Neuronal stem cell (in vitro differentiated cells): ENCODE results near the gene RYR1.
A peak's percentile ranks its signal among the peaks of the same experiment; 100 is the strongest.

ENCODE experiments used
- DNase-seq: peaks from one replicate; pipeline ENCODE4 v3.0.0-alpha.2; 2013; ENCODE audit warnings: low spot score
- H2AFZ ChIP-seq: one replicate; pipeline ENCODE4 v1.6.1; 2013; ENCODE audit warnings: mild to moderate bottlenecking, low read length, inconsistent platforms
- H2AK5ac ChIP-seq: 2 replicates; pipeline ENCODE4 v1.6.1; 2013; ENCODE audit warnings: low read depth, mild to moderate bottlenecking, inconsistent platforms, low read length, moderate library complexity, mixed read lengths
- H2BK120ac ChIP-seq: 2 replicates; pipeline ENCODE4 v1.6.1; 2013; ENCODE audit warnings: low read depth, mild to moderate bottlenecking, inconsistent platforms, low read length, moderate library complexity, mixed read lengths
- H2BK12ac ChIP-seq: one replicate; pipeline ENCODE4 v1.6.1; 2013; ENCODE audit warnings: low read length, inconsistent platforms
- H2BK15ac ChIP-seq: 2 replicates; pipeline ENCODE4 v1.6.1; 2013; ENCODE audit warnings: mild to moderate bottlenecking, low read length, inconsistent platforms, mixed read lengths
- H2BK5ac ChIP-seq: one replicate; pipeline ENCODE4 v1.6.1; 2013; ENCODE audit warnings: inconsistent platforms, mild to moderate bottlenecking, low read length, moderate library complexity
- H3K14ac ChIP-seq: one replicate; pipeline ENCODE4 v1.6.1; 2013; ENCODE audit warnings: low read length, inconsistent platforms
- H3K18ac ChIP-seq: 2 replicates; pipeline ENCODE4 v1.6.1; 2013; ENCODE audit warnings: low read length, inconsistent platforms
- H3K23ac ChIP-seq: 2 replicates; pipeline ENCODE4 v1.6.1; 2013; ENCODE audit warnings: low read depth, mild to moderate bottlenecking, mixed read lengths, low read length, inconsistent platforms; ENCODE audit not compliant: poor library complexity
- H3K27ac ChIP-seq: replicated peaks from 3 replicates; pipeline ENCODE4 v1.5.1; 2013; ENCODE audit warnings: low read length, inconsistent platforms
- H3K27me3 ChIP-seq, 3 experiments: 2 replicates each; pipeline ENCODE4 v1.6.1; 2013; ENCODE audit warnings: low read length in 3 of 3, mild to moderate bottlenecking in 2 of 3, inconsistent platforms in 1 of 3, low read depth in 1 of 3, mixed read lengths in 1 of 3, moderate library complexity in 1 of 3; ENCODE audit not compliant: control insufficient read depth in 3 of 3, insufficient read depth in 3 of 3
- H3K36me3 ChIP-seq, 2 donors: replicated peaks in 1 of 2; 2 replicates each; pipeline ENCODE4 v1.6.1; 2013; ENCODE audit warnings: low read length in 2 of 2; ENCODE audit not compliant: control insufficient read depth in 2 of 2, insufficient read depth in 2 of 2
- H3K4ac ChIP-seq: 2 replicates; pipeline ENCODE4 v1.6.1; 2013; ENCODE audit warnings: inconsistent platforms, mild to moderate bottlenecking, low read length, moderate library complexity
- H3K4me1 ChIP-seq, 2 donors: 1 replicate in 1 of 2; 2 replicates in 1 of 2; pipeline ENCODE4 v1.6.1; 2013; ENCODE audit warnings: low read length in 2 of 2, low read depth in 1 of 2; ENCODE audit not compliant: control insufficient read depth in 2 of 2, insufficient read depth in 1 of 2
- H3K4me2 ChIP-seq: one replicate; pipeline ENCODE4 v1.6.1; 2013; ENCODE audit warnings: mild to moderate bottlenecking, low read length, inconsistent platforms; ENCODE audit not compliant: insufficient read depth, poor library complexity, severe bottlenecking
- H3K4me3 ChIP-seq, 2 donors: 2 replicates each; pipeline ENCODE4 v1.5.1; 2013; ENCODE audit warnings: low read length in 2 of 2, mild to moderate bottlenecking in 2 of 2, inconsistent platforms in 1 of 2, moderate library complexity in 1 of 2
- H3K79me1 ChIP-seq: one replicate; pipeline ENCODE4 v1.6.1; 2013; ENCODE audit warnings: low read depth, mild to moderate bottlenecking, inconsistent platforms, low read length, moderate library complexity
- H3K9ac ChIP-seq: one replicate; pipeline ENCODE4 v1.6.1; 2013; ENCODE audit warnings: mild to moderate bottlenecking, low read depth, low read length, inconsistent platforms; ENCODE audit not compliant: poor library complexity
- H3K9me3 ChIP-seq, 2 donors: replicated peaks in 1 of 2; 2 replicates each; pipeline versions ENCODE3 to v1.6.1; 2013; ENCODE audit warnings: low read length in 2 of 2, mild to moderate bottlenecking in 2 of 2, inconsistent platforms in 1 of 2, low read depth in 1 of 2, mixed read lengths in 1 of 2, moderate library complexity in 1 of 2; ENCODE audit not compliant: control insufficient read depth in 2 of 2, insufficient read depth in 1 of 2
- H4K8ac ChIP-seq: one replicate; pipeline ENCODE4 v1.6.1; 2013; ENCODE audit warnings: low read depth, mild to moderate bottlenecking, inconsistent platforms, low read length, moderate library complexity
- H4K91ac ChIP-seq: one replicate; pipeline ENCODE4 v1.6.1; 2013; ENCODE audit warnings: low read length, low read depth, mild to moderate bottlenecking, inconsistent platforms; ENCODE audit not compliant: poor library complexity
- WGBS, 2 donors: extraction: QIAGEN DNeasy Blood & Tissue Kit; methylation state at CpG; one replicate each; pipeline ENCODE4 v1.1.7; 2013; ENCODE audit warnings: missing lambda C conversion rate in 2 of 2, mixed read lengths in 1 of 2; ENCODE audit not compliant: insufficient read length in 2 of 2, insufficient replicate concordance in 1 of 2; ENCODE audit errors: extremely low coverage in 2 of 2; 5-methylcytosine and 5-hydroxymethylcytosine counted together

RYR1 gene

DNA sequence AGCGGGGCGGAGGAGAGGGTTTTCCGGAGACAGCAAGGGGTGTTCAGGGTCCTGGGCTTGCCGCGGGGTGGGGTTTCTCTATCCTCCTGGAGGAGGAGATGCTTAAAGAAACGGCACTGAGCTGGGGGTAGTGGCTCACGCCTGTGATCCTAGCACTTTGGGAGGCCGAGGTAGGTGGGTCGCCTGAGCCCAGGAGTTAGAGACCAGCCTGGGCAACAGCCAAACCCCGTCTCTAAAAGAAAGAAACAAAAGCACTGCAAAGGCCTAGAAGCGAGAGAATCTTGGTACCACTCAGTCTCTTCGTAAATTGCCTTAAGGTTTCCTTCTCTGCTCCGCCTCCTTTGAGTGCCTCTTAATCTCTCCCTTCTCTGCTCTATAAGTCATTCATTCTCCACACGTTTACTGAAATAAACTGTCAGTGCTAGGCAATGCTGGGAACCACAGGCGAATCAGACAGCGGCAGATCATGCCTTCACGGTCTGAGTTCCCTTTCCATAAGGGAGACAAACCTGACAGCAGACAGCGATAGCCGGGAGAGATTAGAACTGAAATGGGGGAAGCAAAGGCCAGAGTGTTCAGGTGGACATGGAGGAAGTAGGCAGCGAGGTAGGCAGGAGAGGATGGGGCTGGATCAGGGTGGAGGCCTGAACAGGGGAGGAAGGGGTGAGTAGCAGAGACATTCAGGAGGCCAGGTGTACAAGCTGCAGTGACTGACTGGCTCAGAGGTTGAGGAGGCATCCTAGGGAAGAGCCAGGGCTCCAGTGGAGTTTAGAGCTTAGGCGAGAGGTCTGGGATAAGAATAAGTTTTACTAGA, 186.1 kb downstream of the RYR1 start:
- Histone ChIP-seq H3K36me3 (peaks cover 23 to 39% of the 10 kb centered on the region in 2 donors), H2BK5ac (no peak overlapping the region), H2BK120ac (no peak overlapping the region), H2BK12ac (no peak overlapping the region), H3K4me3 (peak overlapping the region; percentile 85 to 91), H3K14ac (peak overlapping the region; percentile 5), H3K18ac (peak overlapping the region; percentile 69), H3K27me3 (no peaks in the 10 kb centered on the region), H3K4me1 (peaks cover 9 to 10% of the 10 kb centered on the region in 2 donors), H4K8ac (no peak overlapping the region), H2AFZ (peak overlapping the region; percentile 81), H4K91ac (no peak overlapping the region), H3K4ac (no peak overlapping the region), H3K9ac (peak overlapping the region; percentile 99), H2AK5ac (peak overlapping the region; percentile 90), H3K9me3 (peaks cover 0 to 1% of the 10 kb centered on the region in 2 donors), H3K27ac (peak overlapping the region; percentile 10), H3K4me2 (peak overlapping the region; percentile 82), H3K23ac (peak overlapping the region; percentile 99), H3K79me1 (peaks cover 8% of the 10 kb centered on the region), H2BK15ac (no peak overlapping the region)
- no CpG with 5 or more reads among the region's 21 CpGs for WGBS, 2 donors
- no peak for DNase-seq

DNA sequence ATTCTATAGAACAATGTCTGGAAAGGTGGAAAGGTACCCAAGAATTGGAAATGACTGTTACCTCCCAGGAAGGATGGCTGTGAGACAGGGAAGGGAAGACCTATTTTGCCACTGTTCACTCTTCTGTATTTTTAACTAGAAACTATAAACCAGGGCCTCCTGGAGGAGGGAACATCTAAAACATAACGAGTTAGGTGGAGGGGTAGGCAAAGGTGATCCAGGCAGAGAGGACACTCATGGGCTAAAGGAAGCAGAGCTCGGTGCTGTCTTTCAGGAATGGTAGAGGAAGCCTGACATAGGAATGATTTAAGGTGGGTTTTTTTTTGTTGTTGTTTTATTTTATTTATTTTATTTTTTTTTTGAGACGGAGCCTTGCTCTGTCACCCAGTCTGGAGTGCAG, 191.3 kb downstream of the RYR1 start:
- H4K91ac ChIP-seq, result no peak overlapping the region
- H3K4me2 ChIP-seq, result no peak overlapping the region
- DNase-seq, result no peak
- H4K8ac ChIP-seq, result no peak overlapping the region
- H3K4me3 ChIP-seq, result no peak overlapping the region
- no peak overlapping the region for H3K9ac ChIP-seq
- peaks cover 42 to 89% of the 10 kb centered on the region in 2 donors for H3K36me3 ChIP-seq
- H2BK5ac ChIP-seq, result no peak overlapping the region
- H3K4ac ChIP-seq, result no peak overlapping the region
- H3K27me3 ChIP-seq, result no peaks in the 10 kb centered on the region
- 100% methylated on average over 1 of the region's 3 CpGs; no CpG with 5 or more reads in 1 of the 2 donors for WGBS, 2 donors
- no peak overlapping the region for H2BK12ac ChIP-seq
- no peak overlapping the region for H3K18ac ChIP-seq
- H3K27ac ChIP-seq, result no peak overlapping the region
- H3K9me3 ChIP-seq, result peaks cover 0 to 1% of the 10 kb centered on the region in 2 donors
- no peak overlapping the region for H2BK15ac ChIP-seq
- no peak overlapping the region for H2BK120ac ChIP-seq
- no peak overlapping the region for H3K23ac ChIP-seq
- peaks cover 1% of the 10 kb centered on the region for H3K79me1 ChIP-seq
- H3K4me1 ChIP-seq, result peaks cover under 1 to 1% of the 10 kb centered on the region in 2 donors
- no peak overlapping the region for H2AK5ac ChIP-seq
- no peak overlapping the region for H2AFZ ChIP-seq
- no peak overlapping the region for H3K14ac ChIP-seq

DNA sequence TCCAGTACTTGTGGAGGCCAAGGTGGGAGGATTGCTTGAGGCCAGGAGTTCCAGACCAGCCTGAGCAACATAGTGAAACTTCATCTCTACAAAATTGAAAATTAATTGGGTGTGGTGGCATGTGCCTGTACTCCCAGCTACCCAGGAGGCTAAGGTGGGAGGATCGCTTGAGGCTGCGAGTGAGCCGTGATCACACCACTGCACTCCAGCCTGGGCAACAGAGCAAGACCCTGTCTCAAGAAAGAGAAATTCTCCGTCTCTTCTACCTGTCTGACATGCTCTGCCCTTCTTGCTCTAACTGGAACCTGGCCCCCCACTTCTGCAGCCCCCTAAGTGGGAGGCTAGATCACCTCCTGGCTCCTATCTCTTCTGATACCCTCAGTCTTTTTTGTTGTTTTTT, 192.9 kb downstream of the RYR1 start:
- no peaks in the 10 kb centered on the region for H3K4me1 ChIP-seq
- H3K14ac ChIP-seq, result no peak overlapping the region
- no peak overlapping the region for H3K4me3 ChIP-seq
- H3K23ac ChIP-seq, result no peak overlapping the region
- no peak overlapping the region for H4K91ac ChIP-seq
- no CpG with 5 or more reads among the region's 4 CpGs for WGBS, 2 donors
- H3K79me1 ChIP-seq, result no peaks in the 10 kb centered on the region
- no peak overlapping the region for H2BK15ac ChIP-seq
- no peaks in the 10 kb centered on the region for H3K27me3 ChIP-seq
- H2AFZ ChIP-seq, result no peak overlapping the region
- no peak overlapping the region for H2BK12ac ChIP-seq
- no peak overlapping the region for H3K9ac ChIP-seq
- H3K27ac ChIP-seq, result no peak overlapping the region
- peaks cover 0 to 1% of the 10 kb centered on the region in 2 donors for H3K9me3 ChIP-seq
- no peak for DNase-seq
- H3K4me2 ChIP-seq, result no peak overlapping the region
- no peak overlapping the region for H2BK5ac ChIP-seq
- H2BK120ac ChIP-seq, result no peak overlapping the region
- peaks cover 40 to 89% of the 10 kb centered on the region in 2 donors for H3K36me3 ChIP-seq
- H2AK5ac ChIP-seq, result no peak overlapping the region
- no peak overlapping the region for H4K8ac ChIP-seq
- no peak overlapping the region for H3K18ac ChIP-seq
- H3K4ac ChIP-seq, result no peak overlapping the region

DNA sequence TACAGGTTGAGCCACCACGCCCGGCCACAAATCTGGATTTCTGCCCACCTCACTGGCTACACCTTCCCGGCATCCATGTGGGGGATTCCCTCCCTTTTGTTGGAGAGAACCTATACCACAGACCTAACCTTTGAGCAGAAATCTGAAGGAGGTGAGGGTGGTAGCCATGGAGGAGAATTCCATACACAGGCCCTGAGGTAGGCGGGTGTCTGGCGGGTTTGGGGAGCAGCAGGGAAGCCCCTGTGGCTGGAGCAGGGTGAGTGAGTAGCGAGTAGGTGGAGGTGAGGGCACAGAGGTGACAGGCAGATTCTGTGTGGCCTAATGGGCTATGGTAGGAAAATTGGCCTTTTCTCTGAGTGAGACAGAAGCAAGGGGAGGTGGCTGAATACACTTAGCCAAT, 196.1 kb downstream of the RYR1 start:
- Histone ChIP-seq H4K8ac (no peak overlapping the region), H3K27me3 (no peaks in the 10 kb centered on the region)
- no CpG with 5 or more reads among the region's 6 CpGs for WGBS, 2 donors

More for the DNA sequence above, 196.1 kb downstream of the RYR1 start:
- H4K91ac ChIP-seq, result no peak overlapping the region
- H3K9ac ChIP-seq, result no peak overlapping the region
- H2BK15ac ChIP-seq, result no peak overlapping the region
- H3K4me1 ChIP-seq, result no peaks in the 10 kb centered on the region
- H3K18ac ChIP-seq, result no peak overlapping the region
- no peak overlapping the region for H2BK120ac ChIP-seq
- H2AFZ ChIP-seq, result no peak overlapping the region
- no peak overlapping the region for H2AK5ac ChIP-seq
- H2BK12ac ChIP-seq, result no peak overlapping the region
- H2BK5ac ChIP-seq, result no peak overlapping the region
- H3K27ac ChIP-seq, result no peak overlapping the region
- H3K4ac ChIP-seq, result no peak overlapping the region
- no peaks in the 10 kb centered on the region for H3K9me3 ChIP-seq
- H3K4me2 ChIP-seq, result no peak overlapping the region
- no peak for DNase-seq
- no peak overlapping the region for H3K4me3 ChIP-seq
- no peaks in the 10 kb centered on the region for H3K79me1 ChIP-seq
- H3K14ac ChIP-seq, result no peak overlapping the region
- no peak overlapping the region for H3K23ac ChIP-seq
- H3K36me3 ChIP-seq, result peaks cover 29 to 81% of the 10 kb centered on the region in 2 donors
